Mammary epithelial cell (primary cell): Measurements from ENCODE around the gene SV2B.

Source experiments
- EZH2 ChIP-seq: IDR thresholded peaks from 2 replicates; pipeline ENCODE4 v1.6.1; 2012; ENCODE audit warnings: low read length, inconsistent platforms, borderline replicate concordance
- TF ChIP-seq, protein P1 (sequence below), 2 donors: IDR thresholded peaks in 1 of 2; conservative IDR thresholded peaks in 1 of 2; 2 replicates each; pipeline ENCODE4 v1.5.1; 2011 to 2012; ENCODE audit warnings: inconsistent platforms in 2 of 2, low read length in 2 of 2, mild to moderate bottlenecking in 2 of 2, control low read depth in 1 of 2, low read depth in 1 of 2; ENCODE audit not compliant: insufficient read depth in 1 of 2; ENCODE audit errors: extremely low read depth in 1 of 2

GRCh38 chr15:91227766-91228165, 127.7 kb downstream of the SV2B start:
- TF ChIP-seq, protein P1, sequence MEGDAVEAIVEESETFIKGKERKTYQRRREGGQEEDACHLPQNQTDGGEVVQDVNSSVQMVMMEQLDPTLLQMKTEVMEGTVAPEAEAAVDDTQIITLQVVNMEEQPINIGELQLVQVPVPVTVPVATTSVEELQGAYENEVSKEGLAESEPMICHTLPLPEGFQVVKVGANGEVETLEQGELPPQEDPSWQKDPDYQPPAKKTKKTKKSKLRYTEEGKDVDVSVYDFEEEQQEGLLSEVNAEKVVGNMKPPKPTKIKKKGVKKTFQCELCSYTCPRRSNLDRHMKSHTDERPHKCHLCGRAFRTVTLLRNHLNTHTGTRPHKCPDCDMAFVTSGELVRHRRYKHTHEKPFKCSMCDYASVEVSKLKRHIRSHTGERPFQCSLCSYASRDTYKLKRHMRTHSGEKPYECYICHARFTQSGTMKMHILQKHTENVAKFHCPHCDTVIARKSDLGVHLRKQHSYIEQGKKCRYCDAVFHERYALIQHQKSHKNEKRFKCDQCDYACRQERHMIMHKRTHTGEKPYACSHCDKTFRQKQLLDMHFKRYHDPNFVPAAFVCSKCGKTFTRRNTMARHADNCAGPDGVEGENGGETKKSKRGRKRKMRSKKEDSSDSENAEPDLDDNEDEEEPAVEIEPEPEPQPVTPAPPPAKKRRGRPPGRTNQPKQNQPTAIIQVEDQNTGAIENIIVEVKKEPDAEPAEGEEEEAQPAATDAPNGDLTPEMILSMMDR (conservative IDR thresholded peaks at IDR 0.05 in 1 of 2, IDR thresholded peaks at IDR 0.05 in 1 of 2; ENCODE audit: extremely low read depth in 1 of 2, insufficient read depth in 1 of 2, low read depth in 1 of 2, low read length in 2 of 2): no peak
- TF ChIP-seq EZH2: no peak
